ENCODE data around the gene SPTB. TPM values are rescaled to one million over a fixed set of nuclear protein-coding genes. Genes with fewer than 3 reads are reported as not detected.

Gene SPTB
- total RNA-seq, 1 donor from 2014 or later: 0.04 TPM

- POLR2A ChIA-PET: no interaction called here
- H3K27ac Mint-ChIP-seq: no peak overlapping the region
Measured at GRCh38 chr14:64728106-64728505, 151.6 kb downstream of the SPTB start.

DNA sequence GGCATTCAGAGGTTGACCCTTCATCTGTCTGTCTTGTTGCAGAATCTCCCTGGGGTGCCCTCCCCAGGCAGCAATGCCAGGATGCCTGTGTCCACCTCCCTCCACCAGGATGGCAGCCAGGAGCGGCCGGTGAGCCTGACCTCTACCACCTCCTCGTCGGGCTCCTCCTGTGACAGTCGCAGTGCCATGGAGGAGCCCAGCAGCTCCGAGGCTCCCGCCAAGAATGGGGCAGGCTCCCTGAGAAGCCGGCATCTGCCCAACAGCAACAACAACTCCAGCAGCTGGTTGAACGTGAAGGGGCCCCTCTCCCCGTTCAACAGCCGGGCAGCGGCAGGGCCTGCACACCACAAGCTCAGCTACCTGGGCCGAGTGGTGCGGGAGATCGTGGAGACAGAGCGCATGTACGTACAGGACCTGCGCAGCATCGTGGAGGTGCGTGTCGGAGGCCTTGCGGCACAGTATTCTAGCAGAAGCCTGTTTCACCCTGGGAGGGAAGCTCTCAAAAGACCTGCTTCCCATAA, 152.1 kb downstream of the SPTB start:
- no peaks in the 10 kb centered on the region for H3K9me3 Mint-ChIP-seq
- no peaks in the 10 kb centered on the region for H3K36me3 Mint-ChIP-seq (ENCODE audit: low read depth)
- ATAC-seq (ENCODE audit: low read depth) (no peak), DNase-seq (no peak)
- TF ChIP-seq CTCF (IDR thresholded peaks at IDR 0.05): no peak
- CTCF ChIA-PET: no interaction called here
- no peaks in the 10 kb centered on the region for H3K4me1 Mint-ChIP-seq
- POLR2A ChIA-PET: no interaction called here
- no peak overlapping the region for H3K27ac Mint-ChIP-seq
- H3K4me3 Mint-ChIP-seq: no peak overlapping the region
- peaks cover 6% of the 10 kb centered on the region for H3K27me3 Mint-ChIP-seq
- intact Hi-C loops (cut with micrococcal nuclease): no loop called here

More at GRCh38 chr14:64728106-64728505, 151.6 kb downstream of the SPTB start:
- intact Hi-C loops (cut with micrococcal nuclease): no loop called here
- no peaks in the 10 kb centered on the region for H3K9me3 Mint-ChIP-seq
- no peak for ATAC-seq (ENCODE audit: low read depth)
- no peak for DNase-seq
- H3K4me3 Mint-ChIP-seq: no peak overlapping the region
- CTCF ChIA-PET: no interaction called here
- H3K27me3 Mint-ChIP-seq: peaks cover 6% of the 10 kb centered on the region
- no peaks in the 10 kb centered on the region for H3K4me1 Mint-ChIP-seq
- H3K36me3 Mint-ChIP-seq (ENCODE audit: low read depth): no peaks in the 10 kb centered on the region
- no peak for TF ChIP-seq CTCF (IDR thresholded peaks at IDR 0.05)

DNA sequence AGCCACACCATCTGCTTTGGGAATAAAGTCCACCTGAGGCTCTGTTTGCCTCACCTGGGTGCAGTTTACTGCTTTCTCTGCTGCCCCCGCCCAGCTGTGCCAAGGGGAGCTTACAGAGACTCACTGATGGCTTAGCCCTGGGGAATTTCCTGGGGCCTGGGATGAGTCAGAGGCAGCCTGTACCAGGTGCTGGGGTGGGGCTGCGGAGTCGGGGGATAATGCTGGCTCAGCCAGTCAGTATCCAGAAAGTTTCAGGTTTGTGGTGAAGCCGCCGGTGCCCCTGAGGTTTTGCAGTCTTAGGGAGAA, 153.2 kb downstream of the SPTB start:
- DNase-seq (no peak), ATAC-seq (ENCODE audit: low read depth) (peak; percentile 31)
- ChIA-PET POLR2A (no interaction called here), CTCF (no interaction called here)
- Mint-ChIP-seq H3K36me3 (ENCODE audit: low read depth) (no peaks in the 10 kb centered on the region), H3K4me3 (no peak overlapping the region), H3K4me1 (no peaks in the 10 kb centered on the region), H3K27ac (no peak overlapping the region), H3K27me3 (peaks cover 6% of the 10 kb centered on the region), H3K9me3 (no peaks in the 10 kb centered on the region)
- intact Hi-C loops (cut with micrococcal nuclease): no loop called here
- TF ChIP-seq CTCF (IDR thresholded peaks at IDR 0.05): no peak

GRCh38 chr14:64725879-64726584, 153.7 kb downstream of the SPTB start:
- CTCF ChIA-PET: no interaction called here
- Mint-ChIP-seq H3K36me3 (ENCODE audit: low read depth) (no peaks in the 10 kb centered on the region), H3K9me3 (no peaks in the 10 kb centered on the region), H3K27me3 (peaks cover 6% of the 10 kb centered on the region), H3K4me3 (no peak overlapping the region), H3K27ac (no peak overlapping the region), H3K4me1 (no peaks in the 10 kb centered on the region)
- no peak for DNase-seq
- POLR2A ChIA-PET: no interaction called here
- intact Hi-C loops (cut with micrococcal nuclease): no loop called here
- ATAC-seq (ENCODE audit: low read depth): no peak
- TF ChIP-seq CTCF (IDR thresholded peaks at IDR 0.05): no peak

DNA sequence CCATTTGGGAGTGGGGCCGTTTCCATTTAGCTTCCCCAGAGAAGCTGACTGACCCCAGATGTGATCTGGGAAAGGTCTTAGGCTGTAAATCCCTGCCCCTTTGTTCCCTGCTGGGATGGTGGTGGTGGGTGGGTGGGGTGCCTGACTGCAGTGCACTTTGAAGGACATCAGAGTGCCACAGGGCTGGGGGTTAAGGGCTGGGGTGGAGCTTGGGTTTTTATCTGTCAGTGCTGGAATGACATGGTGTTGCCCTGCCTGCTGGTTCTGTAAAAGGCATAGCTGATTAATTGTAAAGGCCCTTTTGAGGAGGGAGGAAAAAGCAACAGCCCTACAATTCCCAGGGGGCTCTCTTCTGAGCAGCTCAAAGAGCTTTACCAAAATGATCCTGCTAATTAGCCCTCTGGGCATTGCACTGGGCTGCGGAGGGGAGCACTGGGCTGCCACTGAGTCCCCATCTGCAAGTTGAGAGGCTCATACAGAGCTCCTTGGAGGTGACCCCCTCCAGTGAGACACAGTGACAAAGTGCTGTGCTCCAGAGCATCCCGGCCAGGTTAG, 154.4 kb downstream of the SPTB start:
- no peak overlapping the region for H3K27ac Mint-ChIP-seq
- H3K4me1 Mint-ChIP-seq: no peaks in the 10 kb centered on the region
- H3K27me3 Mint-ChIP-seq: peaks cover 6% of the 10 kb centered on the region
- DNase-seq (no peak), ATAC-seq (ENCODE audit: low read depth) (no peak)
- POLR2A ChIA-PET: no interaction called here
- CTCF ChIA-PET: no interaction called here
- H3K4me3 Mint-ChIP-seq: no peak overlapping the region
- intact Hi-C loops (cut with micrococcal nuclease): no loop called here
- H3K9me3 Mint-ChIP-seq: no peaks in the 10 kb centered on the region
- no peaks in the 10 kb centered on the region for H3K36me3 Mint-ChIP-seq (ENCODE audit: low read depth)
- no peak for TF ChIP-seq CTCF (IDR thresholded peaks at IDR 0.05)

All from activated B cell treated with CpG ODN at 0.5 μM for 24 hours (primary cell).